Measurements from ENCODE around the gene HERPUD2.
"Not testable (repeated sequence)": the region's sequence is repeated elsewhere in the genome, so short reads cannot be mapped to it uniquely, and the experiment has no call there.

The HERPUD2 gene

GRCh38 chr7:35712563-35713226 is 17.8 kb upstream of the HERPUD2 start:
- no peak for DNase-seq

GRCh38 chr7:35707422-35707821 is 12.5 kb upstream of the HERPUD2 start:
- no peak for DNase-seq

- DNase-seq = no peak
Measured at GRCh38 chr7:35705932-35706461, 11.1 kb upstream of the HERPUD2 start.

GRCh38 chr7:35704261-35704660 is 9.3 kb upstream of the HERPUD2 start:
- no peak for DNase-seq

GRCh38 chr7:35702541-35702940 is 7.6 kb upstream of the HERPUD2 start:
- DNase-seq = no peak

GRCh38 chr7:35701287-35701900 is 6.5 kb upstream of the HERPUD2 start:
- no peak for DNase-seq

- no peak for DNase-seq
Measured at GRCh38 chr7:35700865-35701264, 5.9 kb upstream of the HERPUD2 start.

- no peak for DNase-seq
Measured at GRCh38 chr7:35700333-35700732, 5.4 kb upstream of the HERPUD2 start.

- no peak for DNase-seq
Measured at GRCh38 chr7:35699796-35700305, 4.9 kb upstream of the HERPUD2 start.

GRCh38 chr7:35698382-35698781 is 3.4 kb upstream of the HERPUD2 start:
- DNase-seq = not testable (repeated sequence)

- DNase-seq = no peak
Measured at GRCh38 chr7:35697414-35698175, 2.7 kb upstream of the HERPUD2 start.

GRCh38 chr7:35695987-35696386 is 1.1 kb upstream of the HERPUD2 start:
- no peak for DNase-seq

GRCh38 chr7:35695473-35695850 is 527 bp upstream of the HERPUD2 start:
- DNase-seq = peak; percentile 16

- DNase-seq = peak; percentile 8
Measured at GRCh38 chr7:35694161-35694783, 663 bp downstream of the HERPUD2 start.

- peak; percentile 32 for DNase-seq
Measured at GRCh38 chr7:35691827-35692307, 3.1 kb downstream of the HERPUD2 start.

GRCh38 chr7:35691366-35691765 is 3.6 kb downstream of the HERPUD2 start:
- DNase-seq = no peak

GRCh38 chr7:35690614-35691013 is 4.3 kb downstream of the HERPUD2 start:
- not testable (repeated sequence) for DNase-seq

GRCh38 chr7:35685781-35686180 is 9.2 kb downstream of the HERPUD2 start:
- no peak for DNase-seq

GRCh38 chr7:35681231-35682029 is 13.5 kb downstream of the HERPUD2 start:
- no peak for DNase-seq

- DNase-seq = no peak
Measured at GRCh38 chr7:35680403-35681013, 14.4 kb downstream of the HERPUD2 start.

- DNase-seq = no peak
Measured at GRCh38 chr7:35677582-35678356, 17.2 kb downstream of the HERPUD2 start.

Data from activated CD4-positive, alpha-beta T cell treated with anti-CD3 and anti-CD28 coated beads, Interleukin-2, amount 50 U/mL, for 1 hour (primary cell).